CD4-positive, alpha-beta T cell treated with Interleukin-15 for 1 hour (primary cell): ENCODE measurements around the gene SYDE1.

Experiments
- DNase-seq: peaks from one replicate; pipeline ENCODE4 v3.0.0-alpha.2; 2020

Gene SYDE1

GRCh38 chr19:15125232-15126067 lies 18.2 kb downstream of the SYDE1 start:
- DNase-seq, result peak; percentile 99

- no peak for DNase-seq
Measured at GRCh38 chr19:15126131-15126910, 19.1 kb downstream of the SYDE1 start.

GRCh38 chr19:15128162-15128770 lies 21.1 kb downstream of the SYDE1 start:
- DNase-seq, result no peak

- no peak for DNase-seq
Measured at GRCh38 chr19:15129856-15130585, 22.8 kb downstream of the SYDE1 start.

GRCh38 chr19:15136234-15136954 lies 29.2 kb downstream of the SYDE1 start:
- DNase-seq, result no peak

GRCh38 chr19:15137777-15138176 lies 30.6 kb downstream of the SYDE1 start:
- no peak for DNase-seq

GRCh38 chr19:15138427-15138826 lies 31.2 kb downstream of the SYDE1 start:
- no peak for DNase-seq

- no peak for DNase-seq
Measured at GRCh38 chr19:15141143-15141542, 33.9 kb downstream of the SYDE1 start.

- DNase-seq, result no peak
Measured at GRCh38 chr19:15142313-15142712, 35.1 kb downstream of the SYDE1 start.

- no peak for DNase-seq
Measured at GRCh38 chr19:15144046-15144646, 36.9 kb downstream of the SYDE1 start.

GRCh38 chr19:15147090-15147489 lies 39.9 kb downstream of the SYDE1 start:
- no peak for DNase-seq

GRCh38 chr19:15149737-15150136 lies 42.5 kb downstream of the SYDE1 start:
- DNase-seq, result no peak

GRCh38 chr19:15154002-15154612 lies 46.9 kb downstream of the SYDE1 start:
- peak; percentile 37 for DNase-seq

- DNase-seq, result no peak
Measured at GRCh38 chr19:15155296-15155695, 48.1 kb downstream of the SYDE1 start.

GRCh38 chr19:15156391-15156790 lies 49.2 kb downstream of the SYDE1 start:
- no peak for DNase-seq

GRCh38 chr19:15159251-15159650 lies 52.0 kb downstream of the SYDE1 start:
- no peak for DNase-seq

- no peak for DNase-seq
Measured at GRCh38 chr19:15161028-15161984, 54.1 kb downstream of the SYDE1 start.
